ENCODE results near the gene KIF3A. TPM values are rescaled to one million over a fixed set of nuclear protein-coding genes. Genes with fewer than 3 reads are reported as not detected.

Gene KIF3A
- total RNA-seq, 1 experiment from 2014 or later, result 12.7 TPM

- CTCF ChIA-PET, result no interaction called here
- ATAC-seq (no peak), DNase-seq (ENCODE audit: low read depth, low spot score) (no peak)
- TF ChIP-seq SRF (IDR thresholded peaks at IDR 0.05; ENCODE audit: low read depth) (no peak), POLR2A (IDR thresholded peaks at IDR 0.05; ENCODE audit: borderline replicate concordance, extremely low read depth, insufficient read depth, insufficient read length) (no peak), TCF7L2 (IDR thresholded peaks at IDR 0.05; ENCODE audit: borderline replicate concordance, extremely low read depth, insufficient read depth, insufficient read length) (no peak), EZH2phosphoT487 (IDR thresholded peaks at IDR 0.05; ENCODE audit: borderline replicate concordance) (no peak), ZNF274 (IDR thresholded peaks at IDR 0.05; ENCODE audit: low read depth, low read length) (no peak), RAD21 (IDR thresholded peaks at IDR 0.05; ENCODE audit: low read depth) (no peak), JUND (IDR thresholded peaks at IDR 0.05) (no peak), ELF1 (IDR thresholded peaks at IDR 0.05; ENCODE audit: borderline replicate concordance, low read depth) (no peak)
- TF ChIP-seq, protein P1, sequence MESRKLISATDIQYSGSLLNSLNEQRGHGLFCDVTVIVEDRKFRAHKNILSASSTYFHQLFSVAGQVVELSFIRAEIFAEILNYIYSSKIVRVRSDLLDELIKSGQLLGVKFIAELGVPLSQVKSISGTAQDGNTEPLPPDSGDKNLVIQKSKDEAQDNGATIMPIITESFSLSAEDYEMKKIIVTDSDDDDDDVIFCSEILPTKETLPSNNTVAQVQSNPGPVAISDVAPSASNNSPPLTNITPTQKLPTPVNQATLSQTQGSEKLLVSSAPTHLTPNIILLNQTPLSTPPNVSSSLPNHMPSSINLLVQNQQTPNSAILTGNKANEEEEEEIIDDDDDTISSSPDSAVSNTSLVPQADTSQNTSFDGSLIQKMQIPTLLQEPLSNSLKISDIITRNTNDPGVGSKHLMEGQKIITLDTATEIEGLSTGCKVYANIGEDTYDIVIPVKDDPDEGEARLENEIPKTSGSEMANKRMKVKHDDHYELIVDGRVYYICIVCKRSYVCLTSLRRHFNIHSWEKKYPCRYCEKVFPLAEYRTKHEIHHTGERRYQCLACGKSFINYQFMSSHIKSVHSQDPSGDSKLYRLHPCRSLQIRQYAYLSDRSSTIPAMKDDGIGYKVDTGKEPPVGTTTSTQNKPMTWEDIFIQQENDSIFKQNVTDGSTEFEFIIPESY (IDR thresholded peaks at IDR 0.05; ENCODE audit: extremely low read depth, insufficient replicate concordance, low read length), result no peak
- TF ChIP-seq, protein P2, sequence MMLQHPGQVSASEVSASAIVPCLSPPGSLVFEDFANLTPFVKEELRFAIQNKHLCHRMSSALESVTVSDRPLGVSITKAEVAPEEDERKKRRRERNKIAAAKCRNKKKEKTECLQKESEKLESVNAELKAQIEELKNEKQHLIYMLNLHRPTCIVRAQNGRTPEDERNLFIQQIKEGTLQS (IDR thresholded peaks at IDR 0.05), result no peak
- TF ChIP-seq, protein P3, sequence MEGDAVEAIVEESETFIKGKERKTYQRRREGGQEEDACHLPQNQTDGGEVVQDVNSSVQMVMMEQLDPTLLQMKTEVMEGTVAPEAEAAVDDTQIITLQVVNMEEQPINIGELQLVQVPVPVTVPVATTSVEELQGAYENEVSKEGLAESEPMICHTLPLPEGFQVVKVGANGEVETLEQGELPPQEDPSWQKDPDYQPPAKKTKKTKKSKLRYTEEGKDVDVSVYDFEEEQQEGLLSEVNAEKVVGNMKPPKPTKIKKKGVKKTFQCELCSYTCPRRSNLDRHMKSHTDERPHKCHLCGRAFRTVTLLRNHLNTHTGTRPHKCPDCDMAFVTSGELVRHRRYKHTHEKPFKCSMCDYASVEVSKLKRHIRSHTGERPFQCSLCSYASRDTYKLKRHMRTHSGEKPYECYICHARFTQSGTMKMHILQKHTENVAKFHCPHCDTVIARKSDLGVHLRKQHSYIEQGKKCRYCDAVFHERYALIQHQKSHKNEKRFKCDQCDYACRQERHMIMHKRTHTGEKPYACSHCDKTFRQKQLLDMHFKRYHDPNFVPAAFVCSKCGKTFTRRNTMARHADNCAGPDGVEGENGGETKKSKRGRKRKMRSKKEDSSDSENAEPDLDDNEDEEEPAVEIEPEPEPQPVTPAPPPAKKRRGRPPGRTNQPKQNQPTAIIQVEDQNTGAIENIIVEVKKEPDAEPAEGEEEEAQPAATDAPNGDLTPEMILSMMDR (IDR thresholded peaks at IDR 0.05 in 2 of 3, conservative IDR thresholded peaks at IDR 0.05 in 1 of 3; ENCODE audit: borderline replicate concordance in 1 of 3, insufficient read depth in 1 of 3, low read depth in 2 of 3, low read length in 2 of 3), result no peak
- TF ChIP-seq, protein P4, sequence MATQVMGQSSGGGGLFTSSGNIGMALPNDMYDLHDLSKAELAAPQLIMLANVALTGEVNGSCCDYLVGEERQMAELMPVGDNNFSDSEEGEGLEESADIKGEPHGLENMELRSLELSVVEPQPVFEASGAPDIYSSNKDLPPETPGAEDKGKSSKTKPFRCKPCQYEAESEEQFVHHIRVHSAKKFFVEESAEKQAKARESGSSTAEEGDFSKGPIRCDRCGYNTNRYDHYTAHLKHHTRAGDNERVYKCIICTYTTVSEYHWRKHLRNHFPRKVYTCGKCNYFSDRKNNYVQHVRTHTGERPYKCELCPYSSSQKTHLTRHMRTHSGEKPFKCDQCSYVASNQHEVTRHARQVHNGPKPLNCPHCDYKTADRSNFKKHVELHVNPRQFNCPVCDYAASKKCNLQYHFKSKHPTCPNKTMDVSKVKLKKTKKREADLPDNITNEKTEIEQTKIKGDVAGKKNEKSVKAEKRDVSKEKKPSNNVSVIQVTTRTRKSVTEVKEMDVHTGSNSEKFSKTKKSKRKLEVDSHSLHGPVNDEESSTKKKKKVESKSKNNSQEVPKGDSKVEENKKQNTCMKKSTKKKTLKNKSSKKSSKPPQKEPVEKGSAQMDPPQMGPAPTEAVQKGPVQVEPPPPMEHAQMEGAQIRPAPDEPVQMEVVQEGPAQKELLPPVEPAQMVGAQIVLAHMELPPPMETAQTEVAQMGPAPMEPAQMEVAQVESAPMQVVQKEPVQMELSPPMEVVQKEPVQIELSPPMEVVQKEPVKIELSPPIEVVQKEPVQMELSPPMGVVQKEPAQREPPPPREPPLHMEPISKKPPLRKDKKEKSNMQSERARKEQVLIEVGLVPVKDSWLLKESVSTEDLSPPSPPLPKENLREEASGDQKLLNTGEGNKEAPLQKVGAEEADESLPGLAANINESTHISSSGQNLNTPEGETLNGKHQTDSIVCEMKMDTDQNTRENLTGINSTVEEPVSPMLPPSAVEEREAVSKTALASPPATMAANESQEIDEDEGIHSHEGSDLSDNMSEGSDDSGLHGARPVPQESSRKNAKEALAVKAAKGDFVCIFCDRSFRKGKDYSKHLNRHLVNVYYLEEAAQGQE (IDR thresholded peaks at IDR 0.05; ENCODE audit: low read depth), result no peak
- BruUV-seq (replicated peaks), result no TSS peak
- Histone ChIP-seq H3K36me3 (ENCODE audit: control insufficient read depth in 1 of 2, insufficient read depth in 2 of 2, low read length in 2 of 2) (no peaks in the 10 kb centered on the region), H3K27me3 (ENCODE audit: insufficient read depth, low read length) (no peaks in the 10 kb centered on the region), H3K9ac (ENCODE audit: low read length) (no peak overlapping the region), H3K4me2 (ENCODE audit: low read length) (no peak overlapping the region), H2AFZ (ENCODE audit: low read depth, low read length, poor library complexity, severe bottlenecking) (no peak overlapping the region), H3K9me2 (ENCODE audit: insufficient read depth) (no peaks in the 10 kb centered on the region), H3K9me3 (ENCODE audit: control insufficient read depth in 1 of 2, insufficient read depth in 1 of 2, low read depth in 1 of 2, low read length in 2 of 2) (no peaks in the 10 kb centered on the region), H4K20me1 (ENCODE audit: insufficient read depth) (no peaks in the 10 kb centered on the region), H3K27ac (ENCODE audit: low read depth, low read length) (no peak overlapping the region), H3K4me3 (replicated peaks in 1 of 2; ENCODE audit: low read depth in 1 of 2, low read length in 2 of 2) (no peak overlapping the region), H3K4me1 (ENCODE audit: control insufficient read depth in 1 of 2, insufficient read depth in 2 of 2, low read length in 2 of 2) (peaks cover 12 to 24% of the 10 kb centered on the region in 2 experiments), H3K79me2 (ENCODE audit: insufficient read depth, low read length) (peaks cover 17% of the 10 kb centered on the region)
- RAD21 ChIA-PET (ENCODE audit: low non-redundant PET in 1 of 2, low total read pairs in 2 of 2, uncharacterized antibody in 2 of 2, unreplicated experiment in 2 of 2), result no interaction called here
- POLR2A ChIA-PET, result no interaction called here
- intact Hi-C loops (cut with micrococcal nuclease), result no loop called here
Observed at GRCh38 chr5:132774406-132774805, 37.1 kb upstream of the KIF3A start.
